ENCODE data around the gene ADSS1.

The ADSS1 gene

DNA sequence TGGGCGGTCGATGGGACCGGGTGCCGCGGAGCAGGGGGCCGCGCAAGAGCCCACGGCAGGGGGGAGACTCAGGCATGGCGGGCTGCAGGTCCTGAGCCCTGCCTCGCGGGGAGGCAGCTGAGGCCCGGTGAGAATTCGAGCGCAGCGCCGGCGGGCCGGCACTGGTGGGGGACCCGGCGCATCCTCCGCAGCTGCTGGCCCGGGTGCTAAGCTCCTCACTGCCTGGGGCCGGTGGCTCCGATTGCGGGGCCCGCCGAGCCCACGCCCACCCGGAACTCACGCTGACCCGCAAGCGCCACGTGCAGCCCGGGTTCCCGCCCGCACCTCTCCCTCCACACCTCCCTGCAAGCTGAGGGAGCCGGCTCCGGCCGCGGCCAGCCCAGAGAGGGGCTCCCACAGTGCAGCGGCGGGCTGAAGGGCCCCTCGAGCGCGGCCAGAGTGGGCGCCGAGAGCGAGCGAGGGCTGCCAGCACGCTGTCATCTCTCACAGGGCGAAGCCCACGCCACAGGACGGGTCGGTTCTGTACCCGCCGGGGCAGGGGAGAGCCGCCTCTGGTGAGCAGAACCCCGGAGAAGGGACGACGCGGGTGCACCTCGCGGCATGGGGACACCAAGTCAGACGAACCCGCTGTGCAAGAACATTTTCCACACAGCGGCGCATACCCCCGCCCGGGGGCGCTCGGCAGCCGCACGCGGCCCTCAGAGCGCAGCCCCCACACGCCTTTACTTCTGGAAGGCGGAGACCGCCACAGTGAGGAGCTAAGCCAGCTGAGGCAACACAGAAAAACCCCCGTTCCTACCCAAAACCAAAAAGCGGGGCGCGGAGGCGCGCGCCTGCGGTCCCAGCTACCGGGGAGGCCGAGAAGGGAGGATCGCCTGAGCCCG, 27.8 kb downstream of the ADSS1 start:
- no peak for DNase-seq

DNA sequence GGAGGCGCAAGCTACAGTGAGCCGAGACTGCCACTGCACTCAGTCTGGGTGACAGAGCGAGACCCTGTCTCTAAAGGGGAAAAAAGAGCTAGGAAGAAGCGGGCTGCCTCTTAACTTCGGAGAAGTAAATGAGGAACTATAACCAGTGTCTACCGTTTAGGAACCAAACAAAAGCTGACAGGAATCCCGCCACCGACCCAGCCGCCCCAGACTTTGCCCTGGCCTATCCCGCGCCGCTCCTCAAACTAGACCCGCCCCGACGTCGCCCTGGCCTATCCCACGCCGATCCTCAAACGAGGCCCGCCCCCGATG, 28.4 kb downstream of the ADSS1 start:
- no peak for DNase-seq

DNA sequence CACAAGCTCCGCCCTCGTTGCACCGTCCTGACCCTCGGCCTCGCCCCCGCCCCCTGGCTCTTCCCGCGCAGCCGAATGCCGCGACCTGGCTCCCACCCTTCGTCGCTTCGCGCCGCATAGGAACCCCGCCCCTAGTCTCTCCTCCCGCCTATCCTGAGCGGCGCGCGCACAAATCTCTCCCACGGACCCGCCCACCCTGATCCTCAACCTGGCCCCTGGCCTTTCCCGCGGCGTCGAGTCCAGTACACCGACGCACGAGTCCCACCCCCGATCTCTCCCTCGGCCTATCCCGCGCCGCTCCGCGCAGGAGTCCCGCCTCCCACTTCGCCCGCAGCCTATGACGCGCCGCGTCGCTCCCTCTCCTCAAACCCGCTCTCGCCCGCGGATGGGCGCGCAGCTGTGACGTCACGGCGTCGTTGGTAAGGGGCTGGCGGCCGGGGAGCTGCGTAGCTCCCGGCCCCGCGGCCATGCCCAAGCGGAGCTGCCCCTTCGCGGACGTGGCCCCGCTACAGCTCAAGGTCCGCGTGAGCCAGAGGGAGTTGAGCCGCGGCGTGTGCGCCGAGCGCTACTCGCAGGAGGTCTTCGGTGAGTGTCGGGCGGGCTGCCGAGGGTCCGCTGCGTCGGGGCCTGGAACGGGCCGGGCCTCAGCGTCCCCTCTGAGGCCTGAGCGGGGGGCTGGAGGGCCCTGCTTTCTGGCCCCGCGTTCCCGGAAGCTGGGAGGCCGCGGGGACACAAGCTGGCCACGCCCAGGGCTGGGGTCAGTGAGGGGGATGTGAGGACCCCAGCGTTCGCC, 28.9 kb downstream of the ADSS1 start, which contains the start of gene SIVA1:
TSS of gene SIVA1 (plus strand) at position 413 of the 793 bp plus-strand sequence. CDS start at position 468, 55 bp downstream.
- peak; percentile 100 for DNase-seq

DNA sequence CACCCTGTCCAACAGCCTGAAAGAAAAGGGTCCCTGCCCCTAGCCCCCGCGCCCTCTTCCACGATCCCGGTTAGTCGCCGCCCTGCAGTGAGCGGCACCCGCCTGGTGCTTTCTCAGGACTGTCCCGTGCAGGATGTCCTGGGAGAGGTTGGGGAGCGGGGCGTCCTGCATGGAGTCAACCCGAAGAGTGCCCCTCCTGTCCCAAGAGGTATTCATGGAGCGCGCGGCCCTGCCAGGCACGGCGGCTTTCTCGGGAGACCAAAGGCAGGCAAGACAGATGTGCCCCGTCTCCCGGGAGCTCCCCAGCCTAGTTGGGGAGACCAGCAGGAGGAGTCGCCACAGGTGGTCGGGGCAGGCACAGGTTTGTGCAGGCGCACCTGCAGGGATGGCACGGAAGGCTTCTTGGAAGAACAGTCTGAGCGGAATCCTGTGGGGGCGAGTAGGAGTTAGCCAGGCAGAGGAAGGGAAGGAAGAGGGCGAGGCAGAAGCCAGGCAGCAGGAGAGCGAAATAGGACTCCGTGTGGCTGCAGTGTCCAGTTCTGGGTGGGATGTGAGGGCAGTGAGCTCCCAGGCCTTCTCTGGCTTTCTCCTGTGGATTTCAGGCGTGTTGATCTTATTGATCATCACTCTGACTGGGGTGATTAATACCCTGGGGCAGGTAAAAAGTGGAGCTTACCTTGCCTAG, 29.6 kb downstream of the ADSS1 start:
- no peak for DNase-seq

DNA sequence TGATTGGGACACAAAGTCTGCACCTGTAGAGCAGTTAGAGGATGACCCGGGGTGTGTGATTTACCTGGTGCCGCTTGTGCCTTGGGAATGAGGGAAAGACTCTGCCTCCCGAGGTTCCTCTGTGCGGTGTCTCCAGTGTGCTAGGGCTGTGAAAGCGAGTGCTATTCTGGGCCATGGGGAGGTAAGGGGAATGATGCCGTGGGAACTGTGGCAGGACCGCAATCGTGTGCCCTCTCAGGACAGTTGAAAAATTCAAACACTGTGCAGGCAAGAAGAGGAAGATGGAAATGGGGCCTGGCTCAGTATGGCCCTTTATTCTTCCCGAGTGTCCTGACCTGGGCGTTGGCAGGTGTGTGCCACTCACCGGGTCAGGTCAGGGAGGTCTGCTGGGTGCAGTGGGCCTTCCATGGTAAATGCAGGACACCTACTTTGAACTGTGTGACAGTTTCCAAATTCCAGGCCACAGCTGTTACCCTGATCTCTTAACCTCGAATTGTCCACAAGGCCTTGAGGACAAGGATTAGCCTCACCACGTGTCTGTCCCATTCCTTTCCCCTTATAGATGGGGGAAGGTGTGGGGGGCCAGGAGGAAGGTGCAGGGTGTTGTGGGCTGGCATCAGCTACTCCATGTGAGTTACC, 30.3 kb downstream of the ADSS1 start:
- no peak for DNase-seq

DNA sequence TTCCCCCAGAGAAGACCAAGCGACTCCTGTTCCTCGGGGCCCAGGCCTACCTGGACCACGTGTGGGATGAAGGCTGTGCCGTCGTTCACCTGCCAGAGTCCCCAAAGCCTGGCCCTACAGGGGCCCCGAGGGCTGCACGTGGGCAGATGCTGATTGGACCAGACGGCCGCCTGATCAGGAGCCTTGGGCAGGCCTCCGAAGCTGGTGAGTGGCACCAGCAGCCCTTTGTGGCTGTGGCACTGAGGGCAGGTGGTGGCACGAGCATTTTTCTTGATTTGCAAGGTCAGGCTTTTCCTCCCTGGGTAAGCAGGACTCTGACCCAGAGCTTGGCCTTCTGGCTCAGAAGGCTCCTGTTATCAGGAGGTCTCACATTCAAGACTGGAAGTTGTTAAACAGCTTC, 31.6 kb downstream of the ADSS1 start:
- no peak for DNase-seq

DNA sequence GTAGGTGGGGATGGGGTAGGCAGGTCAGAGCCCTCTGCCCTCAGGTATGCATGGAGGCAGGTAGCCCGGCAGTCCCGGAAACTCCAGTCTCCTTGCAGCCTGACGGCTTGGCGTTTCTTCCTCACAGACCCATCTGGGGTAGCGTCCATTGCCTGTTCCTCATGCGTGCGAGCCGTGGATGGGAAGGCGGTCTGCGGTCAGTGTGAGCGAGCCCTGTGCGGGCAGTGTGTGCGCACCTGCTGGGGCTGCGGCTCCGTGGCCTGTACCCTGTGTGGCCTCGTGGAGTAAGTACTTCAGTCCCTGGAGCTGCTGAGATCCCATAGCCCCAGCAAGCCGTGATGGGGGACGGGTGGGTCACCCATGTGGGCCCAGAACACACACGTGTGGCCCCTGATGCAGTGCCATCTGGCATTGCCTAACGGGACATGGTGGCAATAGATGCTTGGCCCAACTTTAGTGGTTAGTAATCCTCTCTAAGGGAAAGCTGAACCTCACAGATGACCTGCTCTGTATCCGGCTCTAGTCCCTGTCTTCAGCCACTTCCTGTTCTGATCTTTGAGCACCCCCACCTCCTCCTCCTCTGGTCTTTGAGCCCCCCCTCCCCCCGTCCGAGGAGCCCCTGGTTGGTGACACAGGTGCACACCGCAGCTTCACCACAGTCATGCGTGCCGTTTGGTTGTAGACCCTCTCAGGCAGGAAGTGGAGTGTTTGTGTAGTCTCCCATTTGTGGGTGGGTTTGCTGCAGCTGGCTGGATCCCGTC, 32.6 kb downstream of the ADSS1 start:
- no peak for DNase-seq

DNA sequence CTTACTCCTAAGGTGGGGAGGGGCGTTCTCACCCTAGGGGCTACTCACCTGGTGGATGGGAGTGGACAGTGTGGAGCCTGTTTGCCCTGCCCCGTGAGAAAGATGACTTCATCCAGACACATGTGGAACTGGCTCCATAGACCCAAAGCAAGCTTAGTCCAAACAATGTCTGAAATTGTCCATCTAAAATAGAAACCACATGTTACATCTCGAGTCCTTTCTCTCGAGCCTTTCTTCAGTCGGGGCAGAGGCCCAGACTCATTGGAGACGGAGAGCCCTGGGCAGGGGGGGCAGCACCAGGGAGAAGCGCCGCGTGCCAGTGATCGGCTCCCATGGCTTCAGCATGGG, 33.2 kb downstream of the ADSS1 start:
- DNase-seq, result no peak

DNA sequence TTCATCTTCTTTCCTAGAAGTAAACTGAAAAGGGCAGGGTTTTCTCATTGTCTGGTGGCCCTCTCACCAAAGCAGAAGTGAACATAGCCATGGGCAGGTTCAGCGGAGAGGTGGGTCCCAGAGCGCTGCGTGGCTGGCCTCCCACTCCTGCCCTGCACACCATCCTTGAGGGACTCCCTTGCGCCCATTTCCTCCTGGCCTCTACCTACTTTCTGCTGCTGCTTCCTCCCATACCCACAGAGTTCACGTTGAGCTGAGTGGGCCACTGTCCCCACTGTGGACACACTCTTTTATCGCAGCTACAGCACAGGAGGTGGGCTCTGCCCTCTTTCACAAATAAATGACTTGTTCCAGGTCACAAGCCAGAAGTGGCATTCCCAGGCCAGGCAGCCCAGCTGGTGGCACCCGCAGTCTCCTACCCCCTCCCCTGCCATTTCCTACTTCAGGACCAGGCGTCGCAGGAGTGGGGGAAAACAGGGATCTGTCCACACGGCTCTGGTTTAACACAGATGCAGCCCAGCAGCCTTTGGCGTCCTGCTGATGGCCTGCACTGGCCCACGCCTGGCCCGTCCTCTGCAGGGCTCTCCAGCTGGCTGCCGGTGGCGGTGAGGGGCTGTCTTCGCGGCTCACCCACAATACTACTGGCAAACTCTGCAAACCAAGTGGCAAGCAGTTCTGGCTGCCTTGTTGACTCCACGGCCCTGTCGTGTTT, 33.8 kb downstream of the ADSS1 start:
- no peak for DNase-seq

DNA sequence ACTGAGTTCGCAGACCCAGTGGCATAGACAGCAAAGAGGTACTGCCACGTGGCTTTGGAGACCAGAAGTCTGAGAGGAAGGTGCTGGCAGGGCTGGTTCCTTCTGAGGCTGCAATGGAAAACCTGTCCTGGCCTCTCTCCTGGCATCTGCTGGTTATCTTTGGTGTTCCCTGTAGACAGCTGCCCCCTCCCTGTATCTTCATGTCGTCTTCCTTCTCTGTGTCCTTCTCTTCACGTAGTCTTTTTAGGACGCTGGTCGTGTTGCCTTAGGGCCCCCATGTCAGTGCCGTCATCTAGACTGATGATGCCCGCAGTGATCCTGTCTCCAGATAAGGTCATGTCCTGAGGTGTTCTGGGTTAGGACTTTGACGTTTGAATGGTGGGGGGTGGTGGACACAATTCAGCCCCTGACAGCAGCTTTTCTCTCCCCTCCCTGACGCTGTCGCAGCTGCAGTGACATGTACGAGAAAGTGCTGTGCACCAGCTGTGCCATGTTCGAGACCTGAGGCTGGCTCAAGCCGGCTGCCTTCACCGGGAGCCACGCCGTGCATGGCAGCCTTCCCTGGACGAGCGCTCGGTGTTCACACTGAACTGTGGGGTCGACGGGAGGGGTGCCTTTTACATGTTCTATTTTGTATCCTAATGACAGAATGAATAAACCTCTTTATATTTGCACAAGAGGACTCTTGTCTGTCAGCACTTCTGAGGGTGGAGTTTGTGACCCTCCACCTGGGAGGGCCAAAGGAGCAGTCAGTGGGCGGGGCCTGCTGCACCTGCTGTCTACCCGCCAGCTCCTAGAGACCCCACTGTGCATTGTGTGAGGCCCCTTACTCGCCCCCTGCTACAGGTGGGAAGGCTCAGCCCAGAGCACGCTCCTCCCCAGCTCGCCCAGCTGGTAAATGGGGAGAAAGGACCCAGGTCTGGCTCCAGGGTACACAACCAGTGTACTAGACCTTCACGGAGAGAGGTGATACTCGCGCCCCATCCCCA, 35.2 kb downstream of the ADSS1 start:
- DNase-seq, result no peak

DNA sequence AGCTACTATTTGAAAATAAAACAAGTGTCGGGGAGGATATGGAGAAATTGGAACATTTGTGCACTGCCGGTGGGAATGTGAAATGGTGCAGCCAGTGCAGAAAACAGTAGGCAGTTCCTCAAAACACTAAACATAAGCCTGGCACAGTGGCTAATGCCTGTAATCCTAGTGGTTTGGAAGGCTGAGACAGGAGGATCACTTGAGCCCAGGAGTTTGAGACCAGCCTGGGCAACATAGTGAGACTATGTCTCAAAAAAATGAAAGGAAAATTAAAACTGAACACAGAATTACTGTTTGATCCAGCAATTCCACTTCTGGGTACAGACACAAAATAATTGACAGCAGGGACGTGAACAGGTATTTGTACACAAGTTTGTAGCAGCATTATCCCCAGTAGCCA, 41.5 kb downstream of the ADSS1 start:
- no peak for DNase-seq

DNA sequence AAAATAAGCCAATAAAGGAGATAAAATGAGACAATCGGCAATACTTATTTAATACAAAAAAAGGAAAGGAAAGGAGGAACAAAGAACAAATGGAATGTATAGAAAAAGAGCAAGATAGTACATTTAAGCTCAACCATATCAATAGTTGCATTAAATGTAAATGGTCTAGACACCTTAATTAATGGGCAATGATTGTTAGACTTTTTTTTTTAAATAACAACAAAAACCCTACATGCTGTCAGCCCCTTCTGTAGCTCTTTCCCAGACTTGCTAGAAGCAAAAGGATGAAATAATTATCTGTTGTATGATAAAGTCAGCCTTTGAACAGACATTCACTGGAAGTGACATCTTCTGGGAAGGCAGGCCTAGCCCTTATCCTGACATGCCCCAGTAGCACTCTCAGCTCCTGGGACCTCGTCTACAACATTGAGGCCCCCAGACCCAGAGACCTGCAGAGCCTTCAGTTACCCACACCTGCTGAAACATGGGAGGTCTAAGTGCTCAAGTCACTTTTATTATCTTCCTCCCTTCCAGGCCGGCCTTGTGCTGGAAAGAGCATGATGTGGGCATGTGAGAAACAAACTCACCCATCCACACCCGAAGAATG, 42.3 kb downstream of the ADSS1 start:
- no peak for DNase-seq

DNA sequence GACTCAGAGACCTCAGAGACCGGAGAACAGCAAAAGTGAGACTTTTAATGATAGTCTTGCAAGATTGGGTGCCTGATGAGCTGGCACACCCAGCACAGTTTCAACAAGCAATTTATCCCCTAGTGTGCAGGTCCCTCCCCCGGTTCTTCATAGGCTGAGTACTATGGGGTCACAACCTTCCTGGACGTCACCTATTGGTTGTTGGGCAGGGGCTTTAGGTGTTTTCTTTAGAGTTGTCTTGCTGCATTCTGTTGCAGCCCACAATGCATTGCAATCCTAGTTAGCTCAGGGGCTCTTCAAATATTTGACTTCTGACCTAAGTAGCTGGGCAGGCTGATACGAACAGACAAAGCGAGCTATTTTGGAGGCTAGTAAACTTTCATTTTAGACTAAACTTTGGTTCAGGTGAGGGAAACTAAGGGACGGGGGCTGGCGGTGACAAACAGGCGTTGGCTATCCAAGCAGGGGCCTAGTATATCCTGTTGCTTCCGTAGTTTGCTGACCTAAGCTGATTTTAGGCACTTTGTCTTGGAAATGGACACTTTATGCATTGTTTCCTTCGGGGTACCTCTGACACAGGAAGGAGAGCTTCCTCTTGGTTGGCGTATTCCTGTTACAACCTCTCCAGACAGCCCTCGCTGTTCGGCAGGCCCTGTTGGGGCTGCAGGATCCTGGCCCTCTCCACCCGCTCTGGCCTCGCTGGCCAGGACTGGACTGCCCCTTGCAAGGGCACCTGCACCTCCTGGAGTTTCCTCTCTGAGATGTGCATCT, 43.0 kb downstream of the ADSS1 start:
- no peak for DNase-seq

DNA sequence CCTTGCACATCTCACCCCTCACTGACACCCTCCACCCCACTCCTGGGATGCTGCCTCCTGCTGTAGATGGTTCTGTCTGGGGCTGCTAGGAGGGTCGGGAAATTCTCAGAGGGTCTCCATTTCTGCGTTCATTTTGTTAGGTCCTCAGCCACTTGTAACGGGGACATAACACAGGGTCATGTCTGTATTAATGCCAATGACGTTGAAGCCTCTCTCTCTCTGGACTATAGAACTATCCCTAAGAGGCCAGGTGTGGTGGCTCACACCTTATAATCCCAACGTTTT, 43.5 kb downstream of the ADSS1 start:
- no peak for DNase-seq

DNA sequence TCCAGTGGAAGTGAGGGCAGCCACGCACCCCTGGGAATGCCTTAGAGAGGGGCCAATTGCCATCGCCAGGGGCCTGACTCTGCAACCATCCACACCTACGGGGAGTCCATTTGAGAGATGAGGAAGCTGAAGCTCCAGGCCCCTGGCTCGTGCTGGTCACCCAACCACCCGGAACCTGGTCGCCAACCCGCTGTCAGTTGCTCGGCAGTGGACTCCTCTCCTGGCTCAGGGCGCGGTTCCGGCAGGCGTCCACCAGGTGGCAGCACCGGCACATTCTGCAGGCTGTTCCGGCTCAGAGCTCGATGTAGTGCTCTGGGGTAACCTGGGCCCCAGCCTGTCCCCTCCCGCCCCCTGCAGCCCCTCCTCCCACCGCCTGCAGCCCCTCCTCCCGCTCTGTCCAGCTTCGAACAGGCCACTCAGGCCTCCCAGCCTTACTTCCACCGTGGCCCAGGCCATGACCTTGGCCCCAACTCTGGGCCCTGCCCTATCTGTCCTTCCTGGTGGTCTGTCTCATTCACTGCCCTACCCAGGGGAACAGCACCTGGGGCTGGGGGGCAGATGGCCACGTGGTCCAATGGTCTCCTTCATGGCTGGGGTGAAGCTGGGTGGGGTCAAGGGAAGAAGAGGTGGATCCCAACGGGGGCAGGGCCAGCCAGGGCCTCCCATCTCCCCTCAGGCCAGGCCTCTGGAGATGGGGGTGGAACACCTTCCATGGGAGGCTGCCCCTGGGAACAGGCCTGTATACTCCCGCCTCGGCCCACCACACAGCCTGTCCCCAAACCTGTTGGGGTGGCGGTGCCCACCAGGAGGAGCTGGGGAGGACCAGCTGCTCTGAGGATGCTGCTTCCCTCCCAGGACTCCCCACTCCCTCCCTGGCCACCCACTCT, 44.7 kb downstream of the ADSS1 start:
- peak; percentile 90 for DNase-seq

DNA sequence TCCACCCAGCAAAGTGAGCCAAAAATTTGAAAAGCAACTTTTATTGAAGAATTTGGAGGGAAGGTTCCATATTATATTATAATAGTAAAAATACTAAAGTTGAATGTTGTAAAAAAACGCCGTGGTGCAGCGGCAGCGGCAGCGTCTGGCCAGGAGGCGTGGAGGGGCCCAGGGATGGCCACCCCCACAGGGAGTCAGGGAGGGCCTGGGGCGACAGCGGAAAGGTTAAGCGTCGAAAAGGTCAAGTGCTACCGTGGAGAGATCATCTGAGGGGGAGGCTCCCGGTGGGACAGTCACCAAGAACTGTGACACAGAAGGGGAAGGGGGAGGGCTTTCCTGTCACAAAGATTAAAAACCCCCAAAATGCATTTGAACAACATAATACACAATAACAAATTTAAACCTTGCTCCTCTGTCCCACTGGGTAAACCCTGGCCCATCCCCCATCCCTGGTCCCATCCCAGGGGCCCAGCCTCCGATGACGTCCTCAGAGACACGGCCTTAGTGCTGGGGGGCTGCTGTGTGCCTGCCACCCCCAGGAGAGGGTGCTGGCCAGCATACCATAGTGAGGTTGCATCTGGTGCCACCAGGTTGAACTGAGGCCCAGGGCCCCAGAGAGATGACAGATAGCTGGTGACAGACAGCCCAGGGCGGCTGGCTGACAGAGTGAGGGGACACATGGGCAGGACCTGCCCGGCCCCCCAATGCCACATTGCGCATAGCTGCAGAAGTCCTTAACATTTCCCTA, 45.5 kb downstream of the ADSS1 start:
- DNase-seq, result no peak

DNA sequence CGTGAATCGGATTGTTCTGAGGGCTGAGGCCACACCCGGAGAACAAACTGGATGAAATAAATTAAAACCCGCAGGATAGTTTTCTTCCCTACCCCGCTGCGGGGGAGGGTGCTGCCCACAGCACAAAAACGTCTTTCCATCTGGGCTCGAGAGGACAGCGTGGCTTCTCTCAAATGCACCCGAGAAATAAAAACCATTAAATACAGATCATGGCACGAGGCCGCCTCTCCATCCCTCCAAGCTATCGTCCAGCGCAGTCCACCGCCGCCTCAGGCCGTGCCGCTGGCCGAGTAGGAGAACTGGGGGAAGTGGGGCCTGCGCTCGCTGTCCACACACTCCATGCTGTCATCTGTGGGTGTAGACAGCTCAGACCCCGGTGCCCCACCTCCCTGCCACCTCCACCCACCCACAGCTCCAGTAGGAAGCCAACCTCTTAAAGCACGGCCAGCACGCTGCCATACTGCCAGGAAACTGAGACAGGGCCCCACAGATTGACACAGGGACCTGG, 46.1 kb downstream of the ADSS1 start:
- DNase-seq, result no peak

All from activated naive CD4-positive, alpha-beta T cell treated with anti-CD3 and anti-CD28 coated beads, Interleukin-2, amount 50 U/mL, for 16 hours (primary cell).